NCI-H82 (cell line): ENCODE data around the gene SERTAD1.
"Not testable (repeated sequence)": the region's sequence is repeated elsewhere in the genome, so short reads cannot be mapped to it uniquely, and the experiment has no call there.

ENCODE experiments used
- DNase-seq: peaks from one replicate; lab custom pipeline; 2025; lab: John Stamatoyannopoulos, UW

SERTAD1 gene

GRCh38 chr19:40450664-40451063 lies 24.9 kb upstream of the SERTAD1 start:
- peak; percentile 93 for DNase-seq

DNA sequence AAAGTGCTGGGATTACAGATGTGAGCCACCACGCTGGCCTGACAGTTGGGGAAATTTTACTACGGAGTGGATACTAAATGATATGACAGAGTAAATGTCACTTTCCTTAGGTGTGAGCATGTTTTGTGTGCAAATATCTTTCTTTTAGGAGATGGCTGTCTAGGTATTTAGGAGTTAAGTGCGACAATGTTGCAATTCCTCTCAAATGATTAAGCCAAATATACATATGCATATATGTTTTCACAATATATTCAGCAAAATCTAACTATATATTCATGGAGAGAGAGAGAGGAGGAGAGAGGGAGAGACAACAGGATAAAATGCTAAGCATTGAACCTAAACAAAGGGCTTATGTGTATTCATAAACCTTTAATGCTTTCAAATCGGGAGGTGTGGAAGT lies 23.7 kb upstream of the SERTAD1 start:
- DNase-seq = no peak

GRCh38 chr19:40446263-40446784 lies 20.5 kb upstream of the SERTAD1 start:
- DNase-seq = no peak

GRCh38 chr19:40445780-40446262 lies 20.0 kb upstream of the SERTAD1 start:
- peak; percentile 65 for DNase-seq

GRCh38 chr19:40444825-40445312 lies 19.1 kb upstream of the SERTAD1 start:
- no peak for DNase-seq

DNA sequence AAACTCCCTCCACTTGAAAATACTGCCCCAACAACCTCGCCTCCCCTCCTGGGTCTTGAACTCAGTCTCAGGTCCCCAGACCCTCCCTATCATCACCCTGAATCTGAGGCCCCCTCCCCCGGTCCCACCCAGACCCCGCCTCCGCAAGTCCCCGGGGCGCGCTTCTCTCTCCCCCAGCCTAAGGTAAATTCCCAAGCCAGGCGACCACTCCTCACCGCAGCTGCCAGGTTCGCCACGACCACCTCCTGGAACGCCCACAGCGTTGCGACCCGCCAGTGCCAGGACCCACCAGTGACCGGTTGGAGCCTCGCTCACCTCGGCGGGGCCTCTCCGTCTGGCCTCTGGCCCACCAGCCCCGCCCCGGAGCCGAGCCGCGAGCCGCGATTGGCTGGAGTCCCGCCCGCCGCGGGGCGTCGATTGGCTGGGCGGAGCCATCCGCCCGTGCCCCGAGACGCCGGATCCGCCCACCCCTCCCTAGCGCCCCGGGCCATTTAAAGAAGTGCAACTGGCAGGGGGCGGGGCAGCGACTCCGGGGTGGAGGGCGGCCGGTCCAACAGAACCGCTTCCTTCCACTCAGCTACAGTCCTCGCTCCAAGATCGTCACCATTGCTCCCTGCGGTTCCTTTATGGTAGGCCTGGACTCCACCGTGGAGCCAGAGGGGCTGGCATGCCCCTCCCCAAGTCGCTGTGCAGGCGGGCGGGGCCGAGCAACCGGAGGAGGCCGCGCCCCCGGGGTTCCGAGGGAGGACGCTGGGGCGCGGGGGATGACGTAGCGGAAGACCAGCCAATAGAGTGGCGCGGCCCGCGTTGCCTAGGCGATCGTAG lies 18.4 kb upstream of the SERTAD1 start, which contains the start of gene SERTAD3:
TSS of gene SERTAD3 (minus strand) at position 336 of the 825 bp plus-strand sequence. CDS start 2,255 bp downstream, outside the sequence.
- DNase-seq = peak; percentile 99

- DNase-seq = peak; percentile 100
Measured at GRCh38 chr19:40443131-40443999, 17.6 kb upstream of the SERTAD1 start.

GRCh38 chr19:40442328-40443130 lies 16.7 kb upstream of the SERTAD1 start:
- DNase-seq = no peak

DNA sequence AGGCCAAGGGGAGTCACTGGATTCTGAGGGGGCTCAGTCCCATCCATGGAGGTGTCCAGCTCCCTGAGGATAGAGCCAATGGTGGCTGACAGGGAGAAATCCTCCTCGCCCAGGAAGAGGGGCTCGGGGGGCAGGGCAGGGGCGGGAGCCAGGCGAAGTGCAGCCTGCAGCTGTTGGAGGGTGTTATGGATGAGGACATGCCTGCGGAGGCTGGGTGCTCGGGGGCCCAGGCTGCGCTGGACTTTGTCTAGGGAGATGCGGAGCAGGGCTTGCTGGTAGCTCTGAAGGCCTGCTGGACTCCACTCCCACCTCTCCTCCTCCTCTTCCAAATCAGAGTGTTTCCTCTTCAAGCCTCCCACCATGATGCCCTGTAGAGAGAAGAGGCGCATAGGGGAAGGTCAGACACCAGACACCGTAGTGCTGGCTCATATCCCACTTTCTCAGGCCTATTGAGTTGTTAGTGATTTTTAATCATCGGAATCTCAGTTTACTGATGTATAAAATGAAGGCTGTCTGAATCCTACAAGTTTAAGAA lies 16.0 kb upstream of the SERTAD1 start:
- no peak for DNase-seq

DNA sequence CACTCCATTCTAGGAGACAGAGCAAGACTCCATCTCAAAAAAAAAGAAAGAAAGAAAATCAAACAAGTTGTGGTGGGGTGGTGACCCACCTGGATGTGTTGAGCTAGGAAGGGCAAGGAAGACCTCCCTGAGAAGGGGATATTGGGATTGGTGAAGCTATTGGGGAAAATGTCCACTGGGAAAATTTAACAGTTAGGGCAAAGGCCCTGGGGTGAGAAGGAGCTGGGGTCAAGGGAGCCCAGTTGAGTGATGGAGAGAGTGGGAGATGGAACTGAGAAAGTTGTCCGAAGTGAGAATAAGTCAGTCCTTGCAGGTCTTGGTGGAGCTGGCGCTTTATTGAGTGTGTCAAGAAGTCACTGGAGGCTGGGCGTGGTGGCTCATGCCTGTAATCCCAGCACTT lies 12.5 kb upstream of the SERTAD1 start:
- no peak for DNase-seq

DNA sequence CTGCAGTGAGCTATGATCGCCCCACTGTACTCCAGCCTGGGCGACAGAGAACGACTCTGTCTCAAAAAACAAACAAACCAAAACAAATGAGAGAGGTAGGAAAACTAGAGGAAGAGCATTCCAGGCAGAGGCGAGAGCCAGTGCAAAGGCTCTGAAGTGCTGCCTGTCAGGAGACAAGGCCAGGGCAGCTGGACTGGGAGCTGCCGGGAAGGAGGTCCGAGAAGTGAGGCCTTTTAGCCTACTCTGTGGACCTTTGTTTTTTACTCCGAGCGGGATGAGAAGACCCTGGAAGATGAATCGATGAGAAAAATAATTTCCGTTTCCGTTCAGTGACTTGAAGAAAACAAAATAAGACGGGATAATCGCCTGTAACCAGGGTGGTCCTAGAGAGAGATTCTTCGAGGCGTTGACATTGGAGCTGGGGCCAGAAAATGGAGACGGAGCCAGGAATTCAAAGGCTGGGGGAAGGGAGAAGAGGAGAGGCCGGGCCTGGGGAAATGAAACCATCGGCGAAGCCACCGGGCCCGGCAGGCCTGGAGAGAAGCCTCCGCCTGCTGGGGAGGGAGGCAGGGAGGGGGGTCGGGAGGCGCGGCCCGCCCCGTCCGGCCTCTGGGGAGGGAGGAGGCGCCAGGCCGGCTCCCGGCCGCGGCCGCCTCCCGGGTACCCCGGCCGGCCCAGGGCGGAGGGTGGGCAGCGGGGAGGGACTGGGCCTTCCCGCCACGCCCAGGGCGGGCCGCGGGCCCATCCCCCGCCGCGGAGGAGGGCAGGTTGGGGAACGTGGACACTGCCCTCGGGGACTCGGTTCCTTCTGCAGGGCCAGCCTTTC lies 7.8 kb upstream of the SERTAD1 start:
- peak; percentile 88 for DNase-seq

DNA sequence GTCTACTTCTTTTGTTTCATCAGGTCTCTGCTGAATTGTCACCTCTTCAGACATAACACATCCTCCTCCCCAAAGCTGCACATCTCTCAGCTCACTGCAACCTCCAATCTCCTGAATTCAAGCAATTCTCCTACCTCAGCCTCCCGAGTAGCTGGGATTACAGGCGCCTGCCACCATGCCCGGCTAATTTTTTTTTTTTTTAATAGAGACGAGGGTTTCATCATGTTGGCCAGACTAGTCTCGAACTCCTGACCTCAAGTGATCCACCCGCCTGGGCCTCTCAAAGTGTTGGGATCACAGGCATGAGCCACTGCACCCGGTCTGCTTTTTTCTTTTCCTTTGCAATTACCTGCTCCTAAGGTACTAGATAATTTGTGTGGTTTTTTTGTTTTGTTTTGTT lies 7.0 kb upstream of the SERTAD1 start:
- not testable (repeated sequence) for DNase-seq

DNA sequence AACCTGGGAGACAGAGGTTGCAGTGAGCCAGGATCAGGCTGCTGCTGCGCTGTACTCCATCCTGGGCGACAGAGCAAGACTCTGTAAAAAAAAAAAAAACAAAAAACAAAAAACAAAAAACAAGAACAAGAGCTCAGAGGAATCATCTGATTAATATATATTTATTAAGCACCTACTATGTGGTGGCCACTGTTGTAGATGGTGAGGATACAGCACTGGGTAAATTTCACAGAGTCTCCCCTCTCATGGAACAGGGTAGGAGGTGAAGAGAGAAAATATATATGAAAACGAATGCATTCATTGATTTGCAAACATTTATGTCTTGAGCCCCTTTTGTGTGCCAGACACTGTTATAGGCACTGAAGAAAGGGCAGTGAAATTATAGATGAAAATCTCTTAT lies 5.9 kb upstream of the SERTAD1 start:
- DNase-seq = no peak

DNA sequence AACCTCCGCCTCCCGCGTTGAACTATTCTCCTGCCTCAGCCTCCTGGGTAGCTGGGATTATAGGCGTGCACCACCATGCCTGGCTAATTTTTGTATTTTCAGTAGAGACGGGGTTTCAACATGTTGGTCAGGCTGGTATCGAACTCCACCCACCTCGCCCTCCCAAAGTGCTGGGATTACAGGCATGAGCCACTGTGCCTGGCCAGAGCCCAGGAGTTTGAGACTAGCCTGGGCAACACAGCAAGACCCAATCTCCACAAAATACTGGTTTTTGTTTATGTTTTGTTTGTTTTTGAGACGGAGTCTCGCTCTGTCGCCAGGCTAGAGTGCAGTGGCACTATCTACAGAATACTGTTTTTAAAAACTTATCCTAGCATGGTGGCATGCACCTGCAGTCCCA lies 4.5 kb upstream of the SERTAD1 start:
- not testable (repeated sequence) for DNase-seq

- DNase-seq = not testable (repeated sequence)
Measured at GRCh38 chr19:40428197-40428596, 2.4 kb upstream of the SERTAD1 start.

DNA sequence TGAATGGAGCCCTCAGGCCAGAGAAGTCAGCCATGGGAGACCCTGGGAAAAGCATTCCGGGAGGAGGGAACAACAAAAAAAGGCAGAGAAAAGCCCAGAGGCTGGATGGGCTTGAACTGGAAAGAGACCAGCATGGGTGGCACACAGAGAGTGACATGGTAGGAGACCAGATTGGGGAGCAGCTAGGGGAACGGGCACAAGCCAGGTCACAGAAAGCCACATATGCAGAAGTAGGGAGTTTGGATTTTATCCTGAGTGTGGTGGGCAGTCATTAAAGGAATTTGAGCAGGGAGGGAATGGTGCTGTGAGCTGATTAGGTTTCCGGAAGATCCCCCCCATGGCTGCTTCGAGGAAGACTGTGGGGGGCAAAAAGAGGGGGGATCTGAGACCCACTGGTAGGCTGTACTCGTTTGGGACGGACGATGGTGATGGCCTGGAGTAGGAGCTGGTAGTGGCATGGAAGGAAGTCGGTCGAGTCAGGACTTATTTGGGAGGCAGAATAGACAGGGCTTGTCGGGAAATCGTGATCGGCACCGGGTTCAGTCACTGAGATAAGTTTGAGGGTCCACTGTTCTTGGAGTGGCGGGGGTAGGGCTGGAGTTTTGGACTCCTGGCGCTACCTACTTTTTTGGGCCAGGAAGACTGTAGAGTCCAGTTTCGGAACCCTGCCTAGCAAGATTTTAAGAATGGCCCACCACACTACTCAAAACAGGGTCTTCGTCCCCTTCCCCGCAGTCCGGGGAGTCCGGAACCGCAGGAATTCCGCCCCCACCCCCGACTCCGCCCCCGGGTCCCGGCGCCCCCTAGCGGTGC lies 949 bp downstream of the SERTAD1 start:
- no peak for DNase-seq

- DNase-seq = no peak
Measured at GRCh38 chr19:40423938-40424337, 1.9 kb downstream of the SERTAD1 start.

- no peak for DNase-seq
Measured at GRCh38 chr19:40422748-40423566, 2.8 kb downstream of the SERTAD1 start.
